Stimulated activated CD4-positive, alpha-beta T cell treated with anti-CD3 and anti-CD28 coated beads, Interleukin-15, amount 100 ng/mL, for 24 hours (primary cell): ENCODE data around the gene RAB36.
A peak's percentile ranks its signal among the peaks of the same experiment; 100 is the strongest.

ENCODE experiments used
- DNase-seq: peaks from one replicate; pipeline ENCODE4 v3.0.0-alpha.2; 2020

Gene RAB36

DNA sequence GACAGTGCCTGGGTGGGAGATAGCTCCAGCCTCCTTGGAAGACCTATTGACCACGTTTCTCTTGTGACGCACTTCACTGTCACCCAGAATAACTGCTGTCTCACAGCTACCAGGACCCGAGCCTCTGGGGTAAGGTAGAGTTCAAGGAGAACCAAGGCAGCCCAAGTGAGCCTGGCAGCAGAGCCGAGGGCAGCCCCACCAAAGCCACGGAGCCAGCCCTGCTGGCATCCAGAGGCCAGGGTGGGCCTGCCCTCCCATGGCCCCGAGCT lies 36.3 kb upstream of the RAB36 start:
- DNase-seq: no peak

DNA sequence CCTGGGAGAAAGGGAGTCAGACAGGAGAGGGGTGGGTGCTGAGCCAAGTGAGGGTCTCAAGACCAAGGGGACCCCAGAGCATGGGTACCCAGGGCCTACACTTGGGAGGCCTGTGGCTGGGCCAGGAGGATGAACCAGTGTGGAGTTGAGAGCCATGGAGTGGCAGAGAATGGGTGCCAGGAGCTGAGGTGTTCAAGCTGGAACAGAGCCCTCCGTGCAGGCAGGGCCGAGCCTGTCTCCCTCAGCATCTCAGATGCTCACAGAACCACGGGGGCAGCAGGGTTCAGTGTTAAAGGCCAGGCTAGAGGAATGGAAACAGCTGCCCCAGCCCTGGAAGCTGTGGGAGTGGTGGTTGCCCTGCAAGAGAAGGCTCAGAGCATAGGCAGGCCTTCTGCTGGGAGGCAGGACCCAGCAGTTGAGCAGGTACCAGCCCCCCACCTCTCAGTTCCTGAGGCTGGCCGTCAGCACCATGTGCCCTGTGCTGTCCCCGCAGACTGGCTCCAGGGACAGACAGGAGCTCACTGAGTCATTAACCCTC lies 35.8 kb upstream of the RAB36 start:
- no peak for DNase-seq

DNA sequence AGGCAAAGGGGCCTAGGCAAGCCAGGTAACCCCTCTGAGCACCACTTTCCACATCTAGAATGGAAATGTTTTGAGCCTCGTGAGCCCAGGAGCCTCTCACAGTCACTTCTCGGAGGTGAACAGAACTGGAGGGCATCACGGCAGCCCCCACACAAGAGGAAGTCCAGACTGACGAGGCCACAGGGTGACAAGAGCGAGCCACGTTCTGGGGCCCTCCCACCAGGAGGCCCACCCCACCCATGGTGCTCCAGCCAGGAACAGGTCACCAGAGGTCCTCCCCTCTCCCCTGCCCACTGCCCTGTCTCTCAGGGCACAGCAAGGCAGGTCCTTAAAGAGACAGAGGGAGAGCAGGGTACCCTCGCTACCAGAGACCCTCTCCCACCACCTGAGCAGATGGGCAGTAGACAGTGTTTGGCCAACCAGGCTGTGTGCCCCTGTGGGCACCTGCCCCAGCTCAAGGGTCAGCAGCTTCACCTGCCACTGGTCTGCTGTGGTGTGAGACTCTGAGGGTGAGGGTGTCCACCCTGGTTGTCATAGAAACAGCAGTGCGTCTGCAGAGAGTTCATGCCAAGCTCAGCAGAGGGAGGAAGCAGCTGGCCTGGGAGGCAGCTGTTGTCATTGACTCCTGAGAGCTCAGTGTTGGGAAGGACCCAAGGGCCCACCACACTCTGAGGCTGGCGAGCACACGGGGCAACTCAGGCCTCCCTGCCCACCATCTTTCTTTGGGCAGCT lies 34.9 kb upstream of the RAB36 start:
- no peak for DNase-seq

GRCh38 chr22:23110922-23111527 lies 34.3 kb upstream of the RAB36 start:
- no peak for DNase-seq

- DNase-seq: no peak
Measured at GRCh38 chr22:23112472-23113012, 32.7 kb upstream of the RAB36 start.

DNA sequence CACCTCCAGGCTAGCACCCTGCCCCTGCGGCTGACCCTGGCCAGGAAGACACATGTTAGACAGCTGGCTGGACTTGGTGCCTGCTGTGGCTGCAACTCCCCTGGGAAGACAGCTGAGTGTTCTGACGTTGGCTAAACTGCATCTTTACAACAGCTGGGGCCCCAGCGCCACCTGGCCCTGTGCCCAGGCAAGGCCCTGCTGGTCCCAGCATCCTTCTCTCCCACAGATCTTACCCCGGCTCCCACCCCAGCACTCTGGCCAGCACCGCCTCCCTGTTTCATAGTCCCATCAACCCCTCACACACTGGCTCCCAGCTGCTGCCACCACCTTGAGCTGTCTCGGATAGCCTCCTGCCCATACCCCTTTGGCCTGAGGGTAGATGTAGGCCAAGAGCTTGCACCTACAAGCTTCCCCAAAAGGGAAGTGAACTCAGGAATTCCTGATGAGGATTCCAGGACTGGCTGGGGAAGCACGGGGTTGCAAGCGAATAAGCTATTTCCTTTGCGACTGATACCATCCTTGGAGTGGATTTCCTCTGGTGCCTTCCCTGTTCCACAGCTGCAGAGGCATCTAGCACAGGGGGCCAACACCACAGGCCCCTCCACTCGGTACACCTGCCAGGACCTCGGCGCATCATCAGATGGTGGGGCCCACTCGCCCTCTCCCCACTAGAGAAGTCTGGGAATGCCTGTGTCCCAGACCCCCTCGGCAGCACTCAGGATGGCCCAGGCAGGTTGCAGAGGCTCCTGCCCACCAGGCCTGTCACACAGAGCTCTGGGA lies 32.0 kb upstream of the RAB36 start:
- DNase-seq: no peak

DNA sequence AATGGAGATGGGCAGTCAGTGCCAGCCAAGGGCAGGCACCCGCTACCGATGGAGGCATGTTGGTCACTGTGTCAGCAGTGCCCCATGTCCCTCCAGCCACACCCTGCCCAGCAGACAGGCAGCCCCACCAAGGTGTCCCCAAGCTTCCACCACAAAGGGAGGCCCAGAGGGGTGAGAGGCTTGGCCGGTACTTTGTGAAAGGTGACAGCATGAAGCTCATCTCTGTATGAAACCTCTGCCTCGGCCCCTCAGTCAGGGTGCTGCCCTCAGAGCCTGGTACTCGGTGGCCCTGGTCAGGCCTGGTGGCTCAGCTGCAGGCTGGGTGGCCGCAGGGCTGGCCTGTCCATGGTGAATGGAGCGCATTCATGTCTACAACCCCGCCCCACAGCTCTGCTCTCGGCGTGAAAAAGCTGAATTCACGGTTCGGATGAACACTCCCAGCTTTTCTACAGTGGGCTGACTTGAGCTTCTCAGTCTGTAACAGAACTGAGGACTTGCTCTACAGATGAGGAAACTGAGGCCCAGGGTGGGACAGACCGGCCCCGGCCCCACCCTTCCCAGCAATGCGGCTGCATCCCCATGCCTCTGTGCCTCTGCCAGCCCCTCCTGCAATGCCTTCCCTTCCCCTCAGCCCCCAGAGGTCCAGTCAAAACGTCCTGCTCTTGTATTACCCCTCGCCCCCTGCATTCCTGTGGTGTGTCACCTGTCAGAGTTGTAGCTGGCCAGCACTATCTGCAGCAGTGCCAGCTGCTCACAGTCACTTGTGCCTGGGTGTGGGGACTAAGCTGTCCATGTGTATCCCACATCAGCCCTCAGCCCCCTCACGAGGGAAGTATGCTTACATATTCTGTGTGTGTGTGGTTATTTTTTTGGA lies 31.2 kb upstream of the RAB36 start:
- no peak for DNase-seq

GRCh38 chr22:23114721-23115020 lies 30.6 kb upstream of the RAB36 start:
- no peak for DNase-seq

DNA sequence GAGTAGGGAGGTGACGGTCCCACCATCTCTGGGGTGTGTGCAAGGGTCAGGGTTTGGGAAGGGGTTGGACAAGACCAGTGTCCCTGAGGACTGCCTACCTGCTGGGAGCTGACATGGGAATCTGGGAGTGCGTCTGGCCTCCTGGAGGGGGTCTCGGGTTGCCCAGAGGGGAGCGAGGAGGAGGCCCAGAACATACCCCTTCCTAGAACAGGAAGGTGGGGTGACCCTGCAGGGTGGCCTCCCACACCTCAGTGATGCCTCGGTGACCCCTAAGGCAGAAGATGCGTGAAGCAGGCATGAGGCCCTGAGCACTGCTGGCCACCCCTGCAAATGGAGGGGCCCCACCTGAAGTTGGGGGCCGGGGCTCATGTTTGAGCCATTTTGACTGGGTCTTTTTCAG lies 29.9 kb upstream of the RAB36 start:
- no peak for DNase-seq

DNA sequence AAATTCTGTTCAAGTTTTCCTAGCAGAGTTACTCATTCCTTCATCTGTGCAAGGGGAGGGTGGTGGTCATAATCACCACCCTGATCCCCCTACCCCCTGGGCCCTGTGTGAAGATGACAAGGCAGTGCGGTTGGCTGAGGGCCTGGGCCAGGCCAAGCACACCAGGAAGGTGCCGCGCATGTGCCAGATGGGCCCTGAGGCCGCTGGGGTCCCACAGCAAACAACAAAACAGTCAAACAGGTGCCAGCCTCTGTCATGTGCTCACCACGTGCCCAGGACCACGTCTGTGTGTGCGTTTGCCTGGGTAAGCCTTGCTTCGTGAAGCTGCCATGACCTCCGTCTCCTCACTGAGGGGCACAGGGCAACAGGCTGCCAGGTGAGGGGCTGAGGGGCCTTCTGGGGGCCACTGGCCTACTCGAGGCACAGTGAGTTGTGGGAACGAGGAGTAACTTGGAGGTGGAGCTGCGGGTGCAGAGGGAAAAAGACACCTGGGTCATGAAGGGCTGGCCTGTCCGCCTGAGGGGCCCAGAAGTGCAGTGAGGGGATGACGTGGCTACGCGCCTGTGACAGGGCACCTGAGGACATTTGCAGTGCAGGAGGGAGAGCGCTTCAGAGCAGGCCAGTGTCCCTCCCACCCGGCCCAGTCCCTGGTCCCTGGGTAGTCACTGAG lies 29.3 kb upstream of the RAB36 start:
- DNase-seq: no peak

- no peak for DNase-seq
Measured at GRCh38 chr22:23116506-23117263, 28.6 kb upstream of the RAB36 start.

DNA sequence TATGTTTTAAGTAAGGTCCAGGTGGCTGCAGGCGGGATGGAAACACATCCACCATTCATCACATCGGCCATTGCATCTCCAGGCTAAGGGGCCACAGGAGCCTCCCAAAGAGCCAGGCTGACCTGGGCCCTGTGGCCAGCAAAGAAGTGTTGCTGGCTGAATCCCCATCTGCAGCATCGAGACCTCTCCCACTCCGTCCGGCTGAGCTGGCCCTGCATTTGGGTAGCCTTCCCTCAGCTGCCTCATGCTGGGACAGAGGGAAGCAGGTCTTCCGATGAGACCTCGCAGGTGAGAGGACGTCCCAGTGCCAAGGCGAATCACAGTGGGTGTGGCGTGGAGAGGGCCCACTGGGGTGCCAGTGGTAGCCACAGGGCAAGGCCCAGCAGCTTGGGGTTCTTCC lies 28.0 kb upstream of the RAB36 start:
- DNase-seq: no peak

DNA sequence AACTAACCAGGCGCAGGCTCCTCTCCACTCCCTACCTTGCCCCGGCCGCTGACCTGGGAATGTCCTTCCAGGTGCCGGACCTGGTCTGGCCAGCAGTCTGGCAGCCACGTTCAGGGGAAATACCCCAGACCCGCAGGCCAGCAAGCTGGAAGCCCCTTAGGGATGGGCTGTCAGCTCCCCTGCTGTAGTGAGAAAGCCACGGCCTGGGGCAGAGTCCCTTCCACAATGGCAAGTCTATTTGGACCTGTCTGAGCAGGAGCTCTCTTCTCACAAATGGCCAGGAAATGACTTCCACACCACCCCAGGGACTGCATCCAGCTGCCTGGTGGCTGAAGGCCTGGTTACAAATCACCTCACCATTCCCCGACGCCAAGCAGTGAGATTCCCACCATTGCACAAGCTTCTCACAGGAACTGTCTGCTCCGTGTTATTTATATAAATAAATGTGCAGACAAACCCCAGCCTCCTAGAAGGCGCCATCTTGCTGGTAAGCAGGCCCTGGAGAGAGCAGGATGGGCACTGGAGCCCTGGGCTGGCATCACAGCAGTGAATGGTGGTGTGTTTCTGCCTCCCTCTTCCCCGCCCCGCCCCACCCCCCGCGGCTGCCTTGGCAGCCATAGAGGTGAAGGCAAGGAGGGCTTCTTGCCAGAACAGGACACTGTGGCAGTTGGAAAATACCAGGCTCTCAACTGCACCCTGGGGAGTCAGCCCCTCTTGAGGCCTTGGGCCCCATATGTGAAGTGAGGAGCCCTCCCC lies 27.2 kb upstream of the RAB36 start:
- no peak for DNase-seq

GRCh38 chr22:23118647-23119493 lies 26.4 kb upstream of the RAB36 start:
- DNase-seq: no peak

- peak; percentile 72 for DNase-seq
Measured at GRCh38 chr22:23119494-23120414, 25.5 kb upstream of the RAB36 start.

- no peak for DNase-seq
Measured at GRCh38 chr22:23120415-23120899, 24.8 kb upstream of the RAB36 start.

GRCh38 chr22:23121000-23121421 lies 24.3 kb upstream of the RAB36 start:
- no peak for DNase-seq

- DNase-seq: no peak
Measured at GRCh38 chr22:23121424-23121823, 23.9 kb upstream of the RAB36 start.
